ENCODE results near the gene LYPD6B. TPM values are rescaled to one million over a fixed set of nuclear protein-coding genes. Genes with fewer than 3 reads are reported as not detected.

LYPD6B gene
- total RNA-seq, 1 donor from 2014 or later = not detected

- Histone ChIP-seq H3K27ac (replicated peaks) (no peak overlapping the region), H3K36me3 (no peaks in the 10 kb centered on the region), H3K27me3 (ENCODE audit: low read depth) (peaks cover 10% of the 10 kb centered on the region), H3K9me3 (replicated peaks) (no peaks in the 10 kb centered on the region), H3K4me3 (no peak overlapping the region), H3K4me1 (no peaks in the 10 kb centered on the region)
- intact Hi-C loops (cut with micrococcal nuclease) = no loop called here
- DNase-seq = no peak
- no peak for TF ChIP-seq CTCF (IDR thresholded peaks at IDR 0.05; ENCODE audit: borderline replicate concordance)
Observed at GRCh38 chr2:149005471-149006077, 32.9 kb upstream of the LYPD6B start.

- H3K27ac ChIP-seq (replicated peaks) = no peak overlapping the region
- no peaks in the 10 kb centered on the region for H3K36me3 ChIP-seq
- no peak overlapping the region for H3K4me3 ChIP-seq
- DNase-seq = no peak
- peaks cover 11% of the 10 kb centered on the region for H3K27me3 ChIP-seq (ENCODE audit: low read depth)
- H3K4me1 ChIP-seq = no peaks in the 10 kb centered on the region
- intact Hi-C loops (cut with micrococcal nuclease) = no loop called here
- H3K9me3 ChIP-seq (replicated peaks) = no peaks in the 10 kb centered on the region
- no peak for TF ChIP-seq CTCF (IDR thresholded peaks at IDR 0.05; ENCODE audit: borderline replicate concordance)
Observed at GRCh38 chr2:149006883-149007543, 31.5 kb upstream of the LYPD6B start.

- intact Hi-C loops (cut with micrococcal nuclease) = no loop called here
- Histone ChIP-seq H3K4me1 (no peaks in the 10 kb centered on the region), H3K36me3 (no peaks in the 10 kb centered on the region), H3K9me3 (replicated peaks) (no peaks in the 10 kb centered on the region), H3K27ac (replicated peaks) (no peak overlapping the region), H3K4me3 (no peak overlapping the region), H3K27me3 (ENCODE audit: low read depth) (peaks cover 11% of the 10 kb centered on the region)
- no peak for TF ChIP-seq CTCF (IDR thresholded peaks at IDR 0.05; ENCODE audit: borderline replicate concordance)
- DNase-seq = no peak
Observed at GRCh38 chr2:149008381-149008780, 30.1 kb upstream of the LYPD6B start.

- H3K4me3 ChIP-seq = no peak overlapping the region
- H3K27ac ChIP-seq (replicated peaks) = no peak overlapping the region
- H3K27me3 ChIP-seq (ENCODE audit: low read depth) = peaks cover 11% of the 10 kb centered on the region
- TF ChIP-seq CTCF (IDR thresholded peaks at IDR 0.05; ENCODE audit: borderline replicate concordance) = no peak
- H3K4me1 ChIP-seq = no peaks in the 10 kb centered on the region
- DNase-seq = no peak
- H3K9me3 ChIP-seq (replicated peaks) = no peaks in the 10 kb centered on the region
- H3K36me3 ChIP-seq = no peaks in the 10 kb centered on the region
- intact Hi-C loops (cut with micrococcal nuclease) = no loop called here
Observed at GRCh38 chr2:149009576-149010461, 28.7 kb upstream of the LYPD6B start.

GRCh38 chr2:149012545-149012944 lies 26.0 kb upstream of the LYPD6B start:
- Histone ChIP-seq H3K27me3 (ENCODE audit: low read depth) (peaks cover 25% of the 10 kb centered on the region), H3K9me3 (replicated peaks) (no peaks in the 10 kb centered on the region), H3K36me3 (no peaks in the 10 kb centered on the region), H3K4me3 (no peak overlapping the region), H3K27ac (replicated peaks) (no peak overlapping the region), H3K4me1 (no peaks in the 10 kb centered on the region)
- intact Hi-C loops (cut with micrococcal nuclease) = no loop called here
- no peak for TF ChIP-seq CTCF (IDR thresholded peaks at IDR 0.05; ENCODE audit: borderline replicate concordance)
- DNase-seq = no peak

Measured in left ventricle myocardium inferior (tissue), 1 donor.